Mammary epithelial cell (primary cell): ENCODE results near the gene NR2F2.

ENCODE experiments used
- EZH2 ChIP-seq: IDR thresholded peaks from 2 replicates; pipeline ENCODE4 v1.6.1; 2012; ENCODE audit warnings: low read length, inconsistent platforms, borderline replicate concordance
- TF ChIP-seq, protein P1 (sequence below), 2 donors: IDR thresholded peaks in 1 of 2; conservative IDR thresholded peaks in 1 of 2; 2 replicates each; pipeline ENCODE4 v1.5.1; 2011 to 2012; ENCODE audit warnings: inconsistent platforms in 2 of 2, low read length in 2 of 2, mild to moderate bottlenecking in 2 of 2, control low read depth in 1 of 2, low read depth in 1 of 2; ENCODE audit not compliant: insufficient read depth in 1 of 2; ENCODE audit errors: extremely low read depth in 1 of 2

GRCh38 chr15:96361309-96362010 lies 31.0 kb downstream of the NR2F2 start:
- TF ChIP-seq, protein P1, sequence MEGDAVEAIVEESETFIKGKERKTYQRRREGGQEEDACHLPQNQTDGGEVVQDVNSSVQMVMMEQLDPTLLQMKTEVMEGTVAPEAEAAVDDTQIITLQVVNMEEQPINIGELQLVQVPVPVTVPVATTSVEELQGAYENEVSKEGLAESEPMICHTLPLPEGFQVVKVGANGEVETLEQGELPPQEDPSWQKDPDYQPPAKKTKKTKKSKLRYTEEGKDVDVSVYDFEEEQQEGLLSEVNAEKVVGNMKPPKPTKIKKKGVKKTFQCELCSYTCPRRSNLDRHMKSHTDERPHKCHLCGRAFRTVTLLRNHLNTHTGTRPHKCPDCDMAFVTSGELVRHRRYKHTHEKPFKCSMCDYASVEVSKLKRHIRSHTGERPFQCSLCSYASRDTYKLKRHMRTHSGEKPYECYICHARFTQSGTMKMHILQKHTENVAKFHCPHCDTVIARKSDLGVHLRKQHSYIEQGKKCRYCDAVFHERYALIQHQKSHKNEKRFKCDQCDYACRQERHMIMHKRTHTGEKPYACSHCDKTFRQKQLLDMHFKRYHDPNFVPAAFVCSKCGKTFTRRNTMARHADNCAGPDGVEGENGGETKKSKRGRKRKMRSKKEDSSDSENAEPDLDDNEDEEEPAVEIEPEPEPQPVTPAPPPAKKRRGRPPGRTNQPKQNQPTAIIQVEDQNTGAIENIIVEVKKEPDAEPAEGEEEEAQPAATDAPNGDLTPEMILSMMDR (conservative IDR thresholded peaks at IDR 0.05 in 1 of 2, IDR thresholded peaks at IDR 0.05 in 1 of 2; ENCODE audit: extremely low read depth in 1 of 2, insufficient read depth in 1 of 2, low read depth in 1 of 2, low read length in 2 of 2) = no peak
- TF ChIP-seq EZH2 = peak; percentile 95
